B cell (primary cell): Measurements from ENCODE around the gene SLC39A11. TPM values are rescaled to one million over a fixed set of nuclear protein-coding genes. Genes with fewer than 3 reads are reported as not detected.

Experiments
- ATAC-seq: fragments of 200-7000 bp; cut with Tn5 transposase; one replicate; pipeline ENCODE4 v1.10.0; 2021; ENCODE audit warnings: low read depth, mild to moderate bottlenecking, moderate number of reproducible peaks, moderate library complexity
- CTCF ChIA-PET: fragments of 350-600 bp; sonication (Branson Sonifier 250); formaldehyde crosslinking; loops from one replicate; lab custom pipeline; 2021; ENCODE audit warnings: antibody characterized with exemption, inconsistent platforms; lab: Charles Lee
- POLR2A ChIA-PET: fragments of 350-600 bp; sonication (Branson Sonifier 250); formaldehyde crosslinking; loops from one replicate; lab custom pipeline; 2021; ENCODE audit warnings: antibody characterized with exemption; lab: Charles Lee
- DNase-seq: peaks from one replicate; pipeline ENCODE4 v3.0.0; 2013
- H2AFZ ChIP-seq: 2 replicates; pipeline ENCODE4 v1.6.1; 2012; ENCODE audit warnings: mild to moderate bottlenecking, low read depth, low read length; ENCODE audit not compliant: insufficient read depth, poor library complexity, severe bottlenecking
- H3K27ac ChIP-seq, 2 donors: 1 replicate in 1 of 2; 2 replicates in 1 of 2; pipeline ENCODE4 v1.5.1; 2012 to 2013; ENCODE audit warnings: low read length in 2 of 2, mild to moderate bottlenecking in 2 of 2, moderate library complexity in 1 of 2
- H3K27me3 ChIP-seq, 4 experiments: fragments of 200-600 bp in 1 of 4; sonication (generic) in 1 of 4; replicated peaks in 1 of 4; 1 replicate in 2 of 4; 2 replicates in 2 of 4; pipeline versions ENCODE4 v1.6.1 to v1.7.0; 2013 to 2016; ENCODE audit warnings: low read length in 3 of 4, mild to moderate bottlenecking in 2 of 4, mixed read lengths in 1 of 4, moderate library complexity in 1 of 4; ENCODE audit not compliant: insufficient read depth in 4 of 4, control insufficient read depth in 3 of 4; ENCODE audit errors: control extremely low read depth in 1 of 4
- H3K36me3 ChIP-seq, 2 experiments: replicated peaks in 1 of 2; 1 replicate in 1 of 2; 2 replicates in 1 of 2; pipeline versions ENCODE4 v1.6.1 to v1.7.1; 2013; ENCODE audit warnings: low read length in 1 of 2; ENCODE audit not compliant: insufficient read depth in 2 of 2, control insufficient read depth in 1 of 2; ENCODE audit errors: control extremely low read depth in 1 of 2, extremely low read depth in 1 of 2
- H3K4me1 ChIP-seq, 2 donors: fragments of 200-600 bp in 1 of 2; sonication (generic) in 1 of 2; 1 replicate in 1 of 2; 2 replicates in 1 of 2; pipeline versions ENCODE4 v1.5.1 to v1.6.1; 2013 to 2017; ENCODE audit warnings: low read length in 2 of 2; ENCODE audit not compliant: control insufficient read depth in 2 of 2, insufficient read depth in 2 of 2
- H3K4me2 ChIP-seq: replicated peaks from 2 replicates; pipeline ENCODE3; 2012; ENCODE audit warnings: mild to moderate bottlenecking, low read depth, low read length; ENCODE audit not compliant: poor library complexity, severe bottlenecking
- H3K4me3 ChIP-seq, 5 experiments: fragments of 200-600 bp in 1 of 5; sonication (generic) in 1 of 5; 1 replicate in 3 of 5; 2 replicates in 2 of 5; pipeline versions ENCODE4 v1.5.1 to v1.7.0; 2011 to 2016; ENCODE audit warnings: low read length in 4 of 5, mild to moderate bottlenecking in 4 of 5, low read depth in 2 of 5, control low read depth in 1 of 5, moderate library complexity in 1 of 5; ENCODE audit not compliant: insufficient read depth in 1 of 5; ENCODE audit errors: control extremely low read depth in 1 of 5, extremely low read depth in 1 of 5
- H3K79me2 ChIP-seq: fragments of 200-600 bp; sonication (generic); one replicate; pipeline ENCODE4 v1.6.0; 2016; ENCODE audit warnings: low read length; ENCODE audit not compliant: control insufficient read depth, insufficient read depth
- H3K9ac ChIP-seq: fragments of 200-600 bp; sonication (generic); 2 replicates; pipeline ENCODE4 v1.6.1; 2017; ENCODE audit warnings: mild to moderate bottlenecking, low read length, moderate library complexity
- H3K9me3 ChIP-seq, 3 donors: one replicate each; pipeline versions ENCODE4 v1.6.1 to v1.7.1; 2013; ENCODE audit warnings: low read length in 2 of 3; ENCODE audit not compliant: control insufficient read depth in 2 of 3, insufficient read depth in 1 of 3; ENCODE audit errors: control extremely low read depth in 1 of 3
- H4K20me1 ChIP-seq: 2 replicates; pipeline ENCODE4 v1.6.0; 2012; ENCODE audit warnings: mild to moderate bottlenecking, low read length; ENCODE audit not compliant: insufficient read depth, control insufficient read depth, poor library complexity, severe bottlenecking
- H3K27ac Mint-ChIP-seq: one replicate; pipeline ENCODE4 v1.8.0; 2021; ENCODE audit warnings: mixed read lengths
- H3K27me3 Mint-ChIP-seq: one replicate; pipeline ENCODE4 v1.8.0; 2021; ENCODE audit warnings: mixed read lengths
- H3K4me1 Mint-ChIP-seq: one replicate; pipeline ENCODE4 v1.8.0; 2021; ENCODE audit warnings: mixed read lengths
- H3K4me3 Mint-ChIP-seq: one replicate; pipeline ENCODE4 v1.8.0; 2021; ENCODE audit warnings: mixed read lengths
- H3K9me3 Mint-ChIP-seq: one replicate; pipeline ENCODE4 v1.8.0; 2022; ENCODE audit warnings: mixed read lengths; ENCODE audit not compliant: insufficient read depth
- CTCF ChIP-seq: fragments of 200-600 bp; IDR thresholded peaks from one replicate; pipeline ENCODE4 v1.8.0; 2022; ENCODE audit warnings: antibody characterized with exemption, mild to moderate bottlenecking
- EZH2 ChIP-seq: IDR thresholded peaks from 2 replicates; pipeline ENCODE4 v1.6.1; 2012; ENCODE audit warnings: borderline replicate concordance, low read depth, mild to moderate bottlenecking, moderate library complexity, low read length; ENCODE audit not compliant: insufficient read depth, poor library complexity, severe bottlenecking
- WGBS: methylation state at CpG from one replicate; pipeline ENCODE4 v1.1.5; 2013; ENCODE audit warnings: missing lambda C conversion rate; ENCODE audit not compliant: insufficient coverage; 5-methylcytosine and 5-hydroxymethylcytosine counted together
- intact Hi-C: fragments of 100-400 bp; cut with micrococcal nuclease; formaldehyde crosslinking; loops from one replicate; pipeline ENCODE4 v1.10.0; 2022
- polyA plus RNA-seq: library from polyadenylated mRNA; depleted of rRNA; stranded (reverse); fragments of >200 nt; gene quantifications from 2 replicates; pipeline ENCODE4 v1.2.3, GENCODE V29; 2012
- total RNA-seq, 2 donors: library from RNA; stranded (reverse); fragments of 120-200 nt in 1 of 2; gene quantifications; 1 replicate in 1 of 2; 2 replicates in 1 of 2; pipeline versions ENCODE4 v1.2.3 to v1.2.4, GENCODE V29; 2013 to 2022

Gene SLC39A11
- total and polyA plus RNA-seq, 2 donors (not counting 1 experiment from before 2014, with no cell fraction given): 6.9 to 39.6 TPM

GRCh38 chr17:72705905-72706395, 386.5 kb downstream of the SLC39A11 start:
- ChIA-PET POLR2A (no interaction called here), CTCF (no interaction called here)
- Mint-ChIP-seq H3K27ac (no peak overlapping the region), H3K9me3 (peaks cover 2% of the 10 kb centered on the region), H3K4me3 (no peak overlapping the region), H3K27me3 (no peaks in the 10 kb centered on the region), H3K4me1 (no peaks in the 10 kb centered on the region)
- Histone ChIP-seq H3K9ac (no peak overlapping the region), H3K79me2 (no peaks in the 10 kb centered on the region), H3K9me3 (peaks cover 0 to 9% (median 7%) of the 10 kb centered on the region in 3 donors), H2AFZ (no peak overlapping the region), H3K27ac (no peak overlapping the region), H4K20me1 (no peaks in the 10 kb centered on the region), H3K4me3 (no peak overlapping the region), H3K4me1 (no peaks in the 10 kb centered on the region), H3K36me3 (no peaks in the 10 kb centered on the region), H3K27me3 (no peaks in the 10 kb centered on the region), H3K4me2 (no peak overlapping the region)
- DNase-seq (no peak), ATAC-seq (no peak)
- intact Hi-C loops: no loop called here
- TF ChIP-seq CTCF: no peak
- no peak for TF ChIP-seq EZH2
- WGBS: 80% methylated on average over 1 of the region's 5 CpGs

GRCh38 chr17:72702998-72703397, 389.5 kb downstream of the SLC39A11 start:
- no peak for ATAC-seq
- no peak overlapping the region for H3K27ac Mint-ChIP-seq
- H3K36me3 ChIP-seq: no peaks in the 10 kb centered on the region
- H3K4me2 ChIP-seq: no peak overlapping the region
- no peaks in the 10 kb centered on the region for H3K27me3 ChIP-seq
- no peak overlapping the region for H3K4me3 ChIP-seq
- intact Hi-C loops: no loop called here
- 100% methylated on average over 1 of the region's 4 CpGs for WGBS
- no peaks in the 10 kb centered on the region for H3K4me1 ChIP-seq
- no peak overlapping the region for H3K9ac ChIP-seq
- POLR2A ChIA-PET: no interaction called here
- H2AFZ ChIP-seq: no peak overlapping the region
- no peaks in the 10 kb centered on the region for H4K20me1 ChIP-seq
- CTCF ChIA-PET: no interaction called here
- TF ChIP-seq CTCF (no peak), EZH2 (no peak)
- H3K9me3 Mint-ChIP-seq: peaks cover 4% of the 10 kb centered on the region
- no peaks in the 10 kb centered on the region for H3K4me1 Mint-ChIP-seq
- no peak overlapping the region for H3K4me3 Mint-ChIP-seq
- no peaks in the 10 kb centered on the region for H3K79me2 ChIP-seq
- H3K27ac ChIP-seq: no peak overlapping the region
- peaks cover 0 to 14% (median 1%) of the 10 kb centered on the region in 3 donors for H3K9me3 ChIP-seq
- no peak for DNase-seq
- no peaks in the 10 kb centered on the region for H3K27me3 Mint-ChIP-seq
